H9 (cell line): ENCODE results near the gene LDLR. TPM values are rescaled to one million over a fixed set of nuclear protein-coding genes. Genes with fewer than 3 reads are reported as not detected.

ENCODE experiments used
- DNase-seq: peaks from one replicate; pipeline ENCODE4 v3.0.0-alpha.2; 2017
- H2AFZ ChIP-seq: one replicate; pipeline ENCODE4 v1.6.1; 2013; ENCODE audit warnings: mild to moderate bottlenecking, low read length, control low read depth, moderate library complexity
- H2AK5ac ChIP-seq: 2 replicates; pipeline ENCODE4 v1.6.1; 2013; ENCODE audit warnings: low read length, control low read depth, mixed read lengths; ENCODE audit not compliant: insufficient read length
- H2BK120ac ChIP-seq: one replicate; pipeline ENCODE4 v1.6.1; 2013; ENCODE audit warnings: low read depth, mild to moderate bottlenecking, low read length, control low read depth, inconsistent platforms; ENCODE audit not compliant: poor library complexity, severe bottlenecking
- H2BK12ac ChIP-seq: 2 replicates; pipeline ENCODE4 v1.6.1; 2013; ENCODE audit warnings: low read length, control low read depth, mixed read lengths, low read depth; ENCODE audit not compliant: insufficient read length
- H2BK15ac ChIP-seq: 2 replicates; pipeline ENCODE4 v1.6.1; 2013; ENCODE audit warnings: low read depth, low read length, control low read depth
- H2BK20ac ChIP-seq: one replicate; pipeline ENCODE4 v1.6.1; 2013; ENCODE audit warnings: low read depth, mild to moderate bottlenecking, low read length, control low read depth, inconsistent platforms; ENCODE audit not compliant: poor library complexity, severe bottlenecking
- H2BK5ac ChIP-seq: 2 replicates; pipeline ENCODE4 v1.6.1; 2013; ENCODE audit warnings: low read length, control low read depth, mixed read lengths; ENCODE audit not compliant: insufficient read length
- H3K14ac ChIP-seq: 2 replicates; pipeline ENCODE4 v1.6.1; 2013; ENCODE audit warnings: low read length, control low read depth; ENCODE audit not compliant: insufficient read depth
- H3K18ac ChIP-seq: 2 replicates; pipeline ENCODE4 v1.6.1; 2013; ENCODE audit warnings: low read depth, mild to moderate bottlenecking, mixed read lengths, low read length, control low read depth; ENCODE audit not compliant: insufficient read length
- H3K23ac ChIP-seq: 2 replicates; pipeline ENCODE4 v1.6.1; 2013; ENCODE audit warnings: low read length, control low read depth, mixed read lengths, low read depth; ENCODE audit not compliant: insufficient read length
- H3K23me2 ChIP-seq: 2 replicates; pipeline ENCODE4 v1.6.1; 2013; ENCODE audit warnings: low read depth, mild to moderate bottlenecking, mixed read lengths, low read length, control low read depth; ENCODE audit not compliant: insufficient read length, poor library complexity, severe bottlenecking
- H3K27ac ChIP-seq: 2 replicates; pipeline ENCODE4 v1.5.1; 2013; ENCODE audit warnings: low read length, control low read depth, mixed read lengths, low read depth; ENCODE audit not compliant: insufficient read length
- H3K27me3 ChIP-seq: 2 replicates; pipeline ENCODE4 v1.6.1; 2013; ENCODE audit warnings: low read length, control low read depth, inconsistent platforms; ENCODE audit not compliant: insufficient read depth
- H3K4ac ChIP-seq: 2 replicates; pipeline ENCODE4 v1.6.1; 2013; ENCODE audit warnings: low read depth, mild to moderate bottlenecking, control low read depth, inconsistent platforms, low read length, moderate library complexity
- H3K4me1 ChIP-seq: 2 replicates; pipeline ENCODE4 v1.6.1; 2013; ENCODE audit warnings: low read length, control low read depth, inconsistent platforms; ENCODE audit not compliant: insufficient read depth
- H3K4me2 ChIP-seq: 2 replicates; pipeline ENCODE4 v1.6.1; 2013; ENCODE audit warnings: low read length, control low read depth, mixed read lengths; ENCODE audit not compliant: insufficient read length, insufficient read depth
- H3K56ac ChIP-seq: 2 replicates; pipeline ENCODE4 v1.6.1; 2013; ENCODE audit warnings: low read depth, mild to moderate bottlenecking, mixed read lengths, low read length, control low read depth; ENCODE audit not compliant: insufficient read length
- H3K79me1 ChIP-seq: 2 replicates; pipeline ENCODE4 v1.6.1; 2013; ENCODE audit warnings: low read depth, mild to moderate bottlenecking, moderate library complexity, low read length, control low read depth, inconsistent platforms; ENCODE audit not compliant: insufficient read depth, poor library complexity, severe bottlenecking
- H3K79me2 ChIP-seq: 2 replicates; pipeline ENCODE4 v1.6.1; 2013; ENCODE audit warnings: low read length, control low read depth, inconsistent platforms; ENCODE audit not compliant: insufficient read depth
- H3K9ac ChIP-seq: 2 replicates; pipeline ENCODE4 v1.6.1; 2013; ENCODE audit warnings: low read length, control low read depth, mixed read lengths; ENCODE audit not compliant: insufficient read length; ENCODE audit errors: extremely low read depth
- H3K9me3 ChIP-seq: one replicate; pipeline ENCODE4 v1.6.1; 2013; ENCODE audit warnings: low read depth, low read length, inconsistent platforms; ENCODE audit not compliant: control insufficient read depth
- H3T11ph ChIP-seq: one replicate; pipeline ENCODE4 v1.6.1; 2013; ENCODE audit warnings: mild to moderate bottlenecking, low read length, control low read depth, inconsistent platforms
- H4K20me1 ChIP-seq: one replicate; pipeline ENCODE4 v1.6.1; 2013; ENCODE audit not compliant: control insufficient read depth, insufficient read length, insufficient read depth
- H4K5ac ChIP-seq: 2 replicates; pipeline ENCODE4 v1.6.1; 2013; ENCODE audit warnings: low read depth, mild to moderate bottlenecking, mixed read lengths, low read length, control low read depth; ENCODE audit not compliant: insufficient read length
- H4K8ac ChIP-seq: replicated peaks from 2 replicates; pipeline ENCODE4 v1.6.1; 2013; ENCODE audit warnings: low read length, control low read depth, mixed read lengths, low read depth; ENCODE audit not compliant: insufficient read length
- H4K91ac ChIP-seq: 2 replicates; pipeline ENCODE4 v1.6.1; 2013; ENCODE audit warnings: low read depth, mild to moderate bottlenecking, moderate library complexity, mixed read lengths, low read length, control low read depth; ENCODE audit not compliant: insufficient read length
- H3K27ac Mint-ChIP-seq, 3 experiments: 2 replicates in 2 of 3; 3 replicates in 1 of 3; pipeline ENCODE4 v1.8.0; 2020 to 2021; ENCODE audit warnings: mixed read lengths in 3 of 3, mild to moderate bottlenecking in 1 of 3, moderate library complexity in 1 of 3
- H3K27me3 Mint-ChIP-seq: 2 replicates; pipeline ENCODE4 v1.8.0; 2021; ENCODE audit warnings: low read depth, mild to moderate bottlenecking, moderate library complexity, mixed read lengths
- H3K36me3 Mint-ChIP-seq, 3 experiments: 2 replicates in 2 of 3; 3 replicates in 1 of 3; pipeline ENCODE4 v1.8.0; 2020 to 2021; ENCODE audit warnings: low read depth in 3 of 3, mixed read lengths in 3 of 3; ENCODE audit not compliant: insufficient read depth in 1 of 3
- H3K4me1 Mint-ChIP-seq, 2 experiments: 2 replicates each; pipeline ENCODE4 v1.8.0; 2020; ENCODE audit warnings: mixed read lengths in 2 of 2
- H3K4me3 Mint-ChIP-seq, 2 experiments: 2 replicates in 1 of 2; 3 replicates in 1 of 2; pipeline ENCODE4 v1.8.0; 2020 to 2021; ENCODE audit warnings: mild to moderate bottlenecking in 2 of 2, mixed read lengths in 2 of 2, moderate library complexity in 1 of 2
- H3K9me3 Mint-ChIP-seq, 2 experiments: 2 replicates in 1 of 2; 3 replicates in 1 of 2; pipeline ENCODE4 v1.8.0; 2020; ENCODE audit warnings: mild to moderate bottlenecking in 2 of 2, mixed read lengths in 2 of 2, moderate library complexity in 1 of 2
- WGBS: extraction: QIAGEN DNeasy Blood & Tissue Kit; methylation state at CpG from one replicate; pipeline ENCODE4 v1.1.7; 2013; ENCODE audit warnings: missing lambda C conversion rate, low lambda C conversion rate, mixed read lengths; ENCODE audit not compliant: insufficient read length; ENCODE audit errors: extremely low coverage; 5-methylcytosine and 5-hydroxymethylcytosine counted together
- total RNA-seq: library from RNA; stranded (reverse); gene quantifications from 2 replicates; pipeline ENCODE4 v1.2.1, GENCODE V29; 2021
- TF ChIP-seq, protein P1 (sequence below): fragments of 200-600 bp; sonication (generic); conservative IDR thresholded peaks from 3 replicates; pipeline ENCODE4 v1.8.0; 2021; ENCODE audit warnings: antibody characterized with exemption, mild to moderate bottlenecking

Gene LDLR
- total RNA-seq, 1 experiment from 2014 or later, result 92.7 TPM

DNA sequence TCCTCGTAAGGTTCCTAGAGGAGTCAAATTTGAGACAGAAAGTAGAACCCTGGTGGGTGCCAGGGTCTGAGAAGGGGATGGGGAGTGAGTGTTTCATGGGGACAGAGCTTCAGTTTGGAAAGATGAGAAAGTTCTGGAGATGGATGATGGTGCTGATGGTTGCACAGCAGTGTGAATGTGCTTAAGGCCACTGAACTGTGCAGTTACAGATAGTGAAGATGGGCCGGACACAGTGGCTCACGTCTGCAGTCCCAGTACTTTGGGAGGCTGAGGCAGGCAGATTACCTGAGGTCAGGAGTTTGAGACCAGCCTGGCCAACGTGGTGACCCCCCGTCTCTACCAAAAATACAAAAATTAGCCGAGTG lies 65.4 kb downstream of the LDLR start:
- Histone ChIP-seq H2AFZ (no peak overlapping the region), H2AK5ac (no peak overlapping the region), H4K8ac (no peak overlapping the region), H2BK20ac (no peak overlapping the region), H3K27me3 (no peaks in the 10 kb centered on the region), H3K4ac (no peak overlapping the region), H3K56ac (no peak overlapping the region), H3K14ac (no peak overlapping the region), H3K23me2 (peaks cover 3% of the 10 kb centered on the region), H4K91ac (no peak overlapping the region), H3K9me3 (no peaks in the 10 kb centered on the region), H3K79me2 (peaks cover 6% of the 10 kb centered on the region; the same call in 1 of the 2 replicates), H4K20me1 (no peaks in the 10 kb centered on the region), H3K27ac (no peak overlapping the region), H3K18ac (no peak overlapping the region), H4K5ac (no peak overlapping the region), H2BK120ac (no peak overlapping the region), H3K23ac (no peak overlapping the region), H2BK15ac (no peak overlapping the region), H2BK5ac (no peak overlapping the region), H3K4me2 (peak overlapping the region; percentile 71), H3K4me1 (no peaks in the 10 kb centered on the region; the same call in 1 of the 2 replicates), H3T11ph (no peak overlapping the region), H2BK12ac (no peak overlapping the region), H3K79me1 (peaks cover 8% of the 10 kb centered on the region), H3K9ac (peak overlapping the region; percentile 87)
- WGBS, result no CpG with 5 or more reads among the region's 6 CpGs
- Mint-ChIP-seq H3K36me3 (peaks cover 4 to 20% (median 15%) of the 10 kb centered on the region in 3 experiments; a peak in 6 of 7 replicates), H3K9me3 (no peaks in the 10 kb centered on the region), H3K27me3 (no peaks in the 10 kb centered on the region), H3K27ac (peak overlapping the region in 2 of 3 experiments; percentile 12 to 55; a peak in 4 of 7 replicates), H3K4me3 (peak overlapping the region; percentile 80 to 85), H3K4me1 (peaks cover 10 to 11% of the 10 kb centered on the region in 2 experiments)
- no peak for DNase-seq
- TF ChIP-seq, protein P1, sequence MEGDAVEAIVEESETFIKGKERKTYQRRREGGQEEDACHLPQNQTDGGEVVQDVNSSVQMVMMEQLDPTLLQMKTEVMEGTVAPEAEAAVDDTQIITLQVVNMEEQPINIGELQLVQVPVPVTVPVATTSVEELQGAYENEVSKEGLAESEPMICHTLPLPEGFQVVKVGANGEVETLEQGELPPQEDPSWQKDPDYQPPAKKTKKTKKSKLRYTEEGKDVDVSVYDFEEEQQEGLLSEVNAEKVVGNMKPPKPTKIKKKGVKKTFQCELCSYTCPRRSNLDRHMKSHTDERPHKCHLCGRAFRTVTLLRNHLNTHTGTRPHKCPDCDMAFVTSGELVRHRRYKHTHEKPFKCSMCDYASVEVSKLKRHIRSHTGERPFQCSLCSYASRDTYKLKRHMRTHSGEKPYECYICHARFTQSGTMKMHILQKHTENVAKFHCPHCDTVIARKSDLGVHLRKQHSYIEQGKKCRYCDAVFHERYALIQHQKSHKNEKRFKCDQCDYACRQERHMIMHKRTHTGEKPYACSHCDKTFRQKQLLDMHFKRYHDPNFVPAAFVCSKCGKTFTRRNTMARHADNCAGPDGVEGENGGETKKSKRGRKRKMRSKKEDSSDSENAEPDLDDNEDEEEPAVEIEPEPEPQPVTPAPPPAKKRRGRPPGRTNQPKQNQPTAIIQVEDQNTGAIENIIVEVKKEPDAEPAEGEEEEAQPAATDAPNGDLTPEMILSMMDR, result no peak
